H9 (cell line): ENCODE measurements around the gene HECTD3. TPM values are rescaled to one million over a fixed set of nuclear protein-coding genes. Genes with fewer than 3 reads are reported as not detected.

Experiments used
- DNase-seq: peaks from one replicate; pipeline ENCODE4 v3.0.0-alpha.2; 2017
- H2AFZ ChIP-seq: one replicate; pipeline ENCODE4 v1.6.1; 2013; ENCODE audit warnings: mild to moderate bottlenecking, low read length, control low read depth, moderate library complexity
- H2AK5ac ChIP-seq: 2 replicates; pipeline ENCODE4 v1.6.1; 2013; ENCODE audit warnings: low read length, control low read depth, mixed read lengths; ENCODE audit not compliant: insufficient read length
- H2BK120ac ChIP-seq: one replicate; pipeline ENCODE4 v1.6.1; 2013; ENCODE audit warnings: low read depth, mild to moderate bottlenecking, low read length, control low read depth, inconsistent platforms; ENCODE audit not compliant: poor library complexity, severe bottlenecking
- H2BK12ac ChIP-seq: 2 replicates; pipeline ENCODE4 v1.6.1; 2013; ENCODE audit warnings: low read length, control low read depth, mixed read lengths, low read depth; ENCODE audit not compliant: insufficient read length
- H2BK15ac ChIP-seq: 2 replicates; pipeline ENCODE4 v1.6.1; 2013; ENCODE audit warnings: low read depth, low read length, control low read depth
- H2BK20ac ChIP-seq: one replicate; pipeline ENCODE4 v1.6.1; 2013; ENCODE audit warnings: low read depth, mild to moderate bottlenecking, low read length, control low read depth, inconsistent platforms; ENCODE audit not compliant: poor library complexity, severe bottlenecking
- H2BK5ac ChIP-seq: 2 replicates; pipeline ENCODE4 v1.6.1; 2013; ENCODE audit warnings: low read length, control low read depth, mixed read lengths; ENCODE audit not compliant: insufficient read length
- H3K14ac ChIP-seq: 2 replicates; pipeline ENCODE4 v1.6.1; 2013; ENCODE audit warnings: low read length, control low read depth; ENCODE audit not compliant: insufficient read depth
- H3K18ac ChIP-seq: 2 replicates; pipeline ENCODE4 v1.6.1; 2013; ENCODE audit warnings: low read depth, mild to moderate bottlenecking, mixed read lengths, low read length, control low read depth; ENCODE audit not compliant: insufficient read length
- H3K23ac ChIP-seq: 2 replicates; pipeline ENCODE4 v1.6.1; 2013; ENCODE audit warnings: low read length, control low read depth, mixed read lengths, low read depth; ENCODE audit not compliant: insufficient read length
- H3K23me2 ChIP-seq: 2 replicates; pipeline ENCODE4 v1.6.1; 2013; ENCODE audit warnings: low read depth, mild to moderate bottlenecking, mixed read lengths, low read length, control low read depth; ENCODE audit not compliant: insufficient read length, poor library complexity, severe bottlenecking
- H3K27ac ChIP-seq: 2 replicates; pipeline ENCODE4 v1.5.1; 2013; ENCODE audit warnings: low read length, control low read depth, mixed read lengths, low read depth; ENCODE audit not compliant: insufficient read length
- H3K27me3 ChIP-seq: 2 replicates; pipeline ENCODE4 v1.6.1; 2013; ENCODE audit warnings: low read length, control low read depth, inconsistent platforms; ENCODE audit not compliant: insufficient read depth
- H3K4ac ChIP-seq: 2 replicates; pipeline ENCODE4 v1.6.1; 2013; ENCODE audit warnings: low read depth, mild to moderate bottlenecking, control low read depth, inconsistent platforms, low read length, moderate library complexity
- H3K4me1 ChIP-seq: 2 replicates; pipeline ENCODE4 v1.6.1; 2013; ENCODE audit warnings: low read length, control low read depth, inconsistent platforms; ENCODE audit not compliant: insufficient read depth
- H3K4me2 ChIP-seq: 2 replicates; pipeline ENCODE4 v1.6.1; 2013; ENCODE audit warnings: low read length, control low read depth, mixed read lengths; ENCODE audit not compliant: insufficient read length, insufficient read depth
- H3K56ac ChIP-seq: 2 replicates; pipeline ENCODE4 v1.6.1; 2013; ENCODE audit warnings: low read depth, mild to moderate bottlenecking, mixed read lengths, low read length, control low read depth; ENCODE audit not compliant: insufficient read length
- H3K79me1 ChIP-seq: 2 replicates; pipeline ENCODE4 v1.6.1; 2013; ENCODE audit warnings: low read depth, mild to moderate bottlenecking, moderate library complexity, low read length, control low read depth, inconsistent platforms; ENCODE audit not compliant: insufficient read depth, poor library complexity, severe bottlenecking
- H3K79me2 ChIP-seq: 2 replicates; pipeline ENCODE4 v1.6.1; 2013; ENCODE audit warnings: low read length, control low read depth, inconsistent platforms; ENCODE audit not compliant: insufficient read depth
- H3K9ac ChIP-seq: 2 replicates; pipeline ENCODE4 v1.6.1; 2013; ENCODE audit warnings: low read length, control low read depth, mixed read lengths; ENCODE audit not compliant: insufficient read length; ENCODE audit errors: extremely low read depth
- H3K9me3 ChIP-seq: one replicate; pipeline ENCODE4 v1.6.1; 2013; ENCODE audit warnings: low read depth, low read length, inconsistent platforms; ENCODE audit not compliant: control insufficient read depth
- H3T11ph ChIP-seq: one replicate; pipeline ENCODE4 v1.6.1; 2013; ENCODE audit warnings: mild to moderate bottlenecking, low read length, control low read depth, inconsistent platforms
- H4K20me1 ChIP-seq: one replicate; pipeline ENCODE4 v1.6.1; 2013; ENCODE audit not compliant: control insufficient read depth, insufficient read length, insufficient read depth
- H4K5ac ChIP-seq: 2 replicates; pipeline ENCODE4 v1.6.1; 2013; ENCODE audit warnings: low read depth, mild to moderate bottlenecking, mixed read lengths, low read length, control low read depth; ENCODE audit not compliant: insufficient read length
- H4K8ac ChIP-seq: replicated peaks from 2 replicates; pipeline ENCODE4 v1.6.1; 2013; ENCODE audit warnings: low read length, control low read depth, mixed read lengths, low read depth; ENCODE audit not compliant: insufficient read length
- H4K91ac ChIP-seq: 2 replicates; pipeline ENCODE4 v1.6.1; 2013; ENCODE audit warnings: low read depth, mild to moderate bottlenecking, moderate library complexity, mixed read lengths, low read length, control low read depth; ENCODE audit not compliant: insufficient read length
- H3K27ac Mint-ChIP-seq, 3 experiments: 2 replicates in 2 of 3; 3 replicates in 1 of 3; pipeline ENCODE4 v1.8.0; 2020 to 2021; ENCODE audit warnings: mixed read lengths in 3 of 3, mild to moderate bottlenecking in 1 of 3, moderate library complexity in 1 of 3
- H3K27me3 Mint-ChIP-seq: 2 replicates; pipeline ENCODE4 v1.8.0; 2021; ENCODE audit warnings: low read depth, mild to moderate bottlenecking, moderate library complexity, mixed read lengths
- H3K36me3 Mint-ChIP-seq, 3 experiments: 2 replicates in 2 of 3; 3 replicates in 1 of 3; pipeline ENCODE4 v1.8.0; 2020 to 2021; ENCODE audit warnings: low read depth in 3 of 3, mixed read lengths in 3 of 3; ENCODE audit not compliant: insufficient read depth in 1 of 3
- H3K4me1 Mint-ChIP-seq, 2 experiments: 2 replicates each; pipeline ENCODE4 v1.8.0; 2020; ENCODE audit warnings: mixed read lengths in 2 of 2
- H3K4me3 Mint-ChIP-seq, 2 experiments: 2 replicates in 1 of 2; 3 replicates in 1 of 2; pipeline ENCODE4 v1.8.0; 2020 to 2021; ENCODE audit warnings: mild to moderate bottlenecking in 2 of 2, mixed read lengths in 2 of 2, moderate library complexity in 1 of 2
- H3K9me3 Mint-ChIP-seq, 2 experiments: 2 replicates in 1 of 2; 3 replicates in 1 of 2; pipeline ENCODE4 v1.8.0; 2020; ENCODE audit warnings: mild to moderate bottlenecking in 2 of 2, mixed read lengths in 2 of 2, moderate library complexity in 1 of 2
- WGBS: extraction: QIAGEN DNeasy Blood & Tissue Kit; methylation state at CpG from one replicate; pipeline ENCODE4 v1.1.7; 2013; ENCODE audit warnings: missing lambda C conversion rate, low lambda C conversion rate, mixed read lengths; ENCODE audit not compliant: insufficient read length; ENCODE audit errors: extremely low coverage; 5-methylcytosine and 5-hydroxymethylcytosine counted together
- total RNA-seq: library from RNA; stranded (reverse); gene quantifications from 2 replicates; pipeline ENCODE4 v1.2.1, GENCODE V29; 2021
- TF ChIP-seq, protein P1 (sequence below): fragments of 200-600 bp; sonication (generic); conservative IDR thresholded peaks from 3 replicates; pipeline ENCODE4 v1.8.0; 2021; ENCODE audit warnings: antibody characterized with exemption, mild to moderate bottlenecking

The HECTD3 gene
- total RNA-seq, 1 experiment from 2014 or later, result 36.0 TPM

- no peaks in the 10 kb centered on the region for H3K27me3 Mint-ChIP-seq
- DNase-seq, result no peak
- Histone ChIP-seq H2BK15ac (no peak overlapping the region), H2AK5ac (no peak overlapping the region), H3K23ac (no peak overlapping the region), H2AFZ (no peak overlapping the region), H3K18ac (no peak overlapping the region), H4K8ac (no peak overlapping the region), H2BK12ac (no peak overlapping the region), H3K14ac (no peak overlapping the region), H3K27me3 (no peaks in the 10 kb centered on the region), H4K91ac (no peak overlapping the region), H3K23me2 (no peaks in the 10 kb centered on the region), H3K27ac (no peak overlapping the region), H3K9me3 (no peaks in the 10 kb centered on the region), H3T11ph (no peak overlapping the region), H2BK5ac (no peak overlapping the region), H3K79me2 (no peaks in the 10 kb centered on the region), H3K4me2 (no peak overlapping the region), H4K5ac (no peak overlapping the region), H2BK20ac (no peak overlapping the region), H3K56ac (no peak overlapping the region), H2BK120ac (no peak overlapping the region), H4K20me1 (no peaks in the 10 kb centered on the region), H3K4ac (no peak overlapping the region), H3K4me1 (no peaks in the 10 kb centered on the region), H3K79me1 (no peaks in the 10 kb centered on the region), H3K9ac (no peak overlapping the region)
- no peak overlapping the region for H3K4me3 Mint-ChIP-seq
- TF ChIP-seq, protein P1, sequence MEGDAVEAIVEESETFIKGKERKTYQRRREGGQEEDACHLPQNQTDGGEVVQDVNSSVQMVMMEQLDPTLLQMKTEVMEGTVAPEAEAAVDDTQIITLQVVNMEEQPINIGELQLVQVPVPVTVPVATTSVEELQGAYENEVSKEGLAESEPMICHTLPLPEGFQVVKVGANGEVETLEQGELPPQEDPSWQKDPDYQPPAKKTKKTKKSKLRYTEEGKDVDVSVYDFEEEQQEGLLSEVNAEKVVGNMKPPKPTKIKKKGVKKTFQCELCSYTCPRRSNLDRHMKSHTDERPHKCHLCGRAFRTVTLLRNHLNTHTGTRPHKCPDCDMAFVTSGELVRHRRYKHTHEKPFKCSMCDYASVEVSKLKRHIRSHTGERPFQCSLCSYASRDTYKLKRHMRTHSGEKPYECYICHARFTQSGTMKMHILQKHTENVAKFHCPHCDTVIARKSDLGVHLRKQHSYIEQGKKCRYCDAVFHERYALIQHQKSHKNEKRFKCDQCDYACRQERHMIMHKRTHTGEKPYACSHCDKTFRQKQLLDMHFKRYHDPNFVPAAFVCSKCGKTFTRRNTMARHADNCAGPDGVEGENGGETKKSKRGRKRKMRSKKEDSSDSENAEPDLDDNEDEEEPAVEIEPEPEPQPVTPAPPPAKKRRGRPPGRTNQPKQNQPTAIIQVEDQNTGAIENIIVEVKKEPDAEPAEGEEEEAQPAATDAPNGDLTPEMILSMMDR, result no peak
- no peak overlapping the region for H3K27ac Mint-ChIP-seq
- no peaks in the 10 kb centered on the region for H3K9me3 Mint-ChIP-seq
- no peaks in the 10 kb centered on the region for H3K36me3 Mint-ChIP-seq
- no peaks in the 10 kb centered on the region for H3K4me1 Mint-ChIP-seq
- no CpG with 5 or more reads among the region's 7 CpGs for WGBS
Measured at GRCh38 chr1:44994309-44994898, 16.7 kb downstream of the HECTD3 start.
